ENCODE data around the gene STX5. TPM values are rescaled to one million over a fixed set of nuclear protein-coding genes. Genes with fewer than 3 reads are reported as not detected.
A peak's percentile ranks its signal among the peaks of the same experiment; 100 is the strongest.
"Not testable (repeated sequence)": the region's sequence is repeated elsewhere in the genome, so short reads cannot be mapped to it uniquely, and the experiment has no call there.

STX5 gene
- total RNA-seq, 1 donor from 2014 or later, result 55.8 TPM

- TF ChIP-seq, protein P1, sequence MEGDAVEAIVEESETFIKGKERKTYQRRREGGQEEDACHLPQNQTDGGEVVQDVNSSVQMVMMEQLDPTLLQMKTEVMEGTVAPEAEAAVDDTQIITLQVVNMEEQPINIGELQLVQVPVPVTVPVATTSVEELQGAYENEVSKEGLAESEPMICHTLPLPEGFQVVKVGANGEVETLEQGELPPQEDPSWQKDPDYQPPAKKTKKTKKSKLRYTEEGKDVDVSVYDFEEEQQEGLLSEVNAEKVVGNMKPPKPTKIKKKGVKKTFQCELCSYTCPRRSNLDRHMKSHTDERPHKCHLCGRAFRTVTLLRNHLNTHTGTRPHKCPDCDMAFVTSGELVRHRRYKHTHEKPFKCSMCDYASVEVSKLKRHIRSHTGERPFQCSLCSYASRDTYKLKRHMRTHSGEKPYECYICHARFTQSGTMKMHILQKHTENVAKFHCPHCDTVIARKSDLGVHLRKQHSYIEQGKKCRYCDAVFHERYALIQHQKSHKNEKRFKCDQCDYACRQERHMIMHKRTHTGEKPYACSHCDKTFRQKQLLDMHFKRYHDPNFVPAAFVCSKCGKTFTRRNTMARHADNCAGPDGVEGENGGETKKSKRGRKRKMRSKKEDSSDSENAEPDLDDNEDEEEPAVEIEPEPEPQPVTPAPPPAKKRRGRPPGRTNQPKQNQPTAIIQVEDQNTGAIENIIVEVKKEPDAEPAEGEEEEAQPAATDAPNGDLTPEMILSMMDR (IDR thresholded peaks at IDR 0.05; ENCODE audit: unreplicated experiment), result no peak
- Mint-ChIP-seq H3K4me1 (peaks cover 16% of the 10 kb centered on the region), H3K9me3 (no peaks in the 10 kb centered on the region), H3K27ac (no peak overlapping the region), H3K4me3 (no peak overlapping the region), H3K36me3 (peaks cover 5% of the 10 kb centered on the region), H3K27me3 (ENCODE audit: low read depth) (no peaks in the 10 kb centered on the region)
- no peak for DNase-seq (ENCODE audit: low spot score in 2 of 2, unreplicated experiment in 2 of 2)
Observed at GRCh38 chr11:62842171-62842741, 10.4 kb upstream of the STX5 start.

DNA sequence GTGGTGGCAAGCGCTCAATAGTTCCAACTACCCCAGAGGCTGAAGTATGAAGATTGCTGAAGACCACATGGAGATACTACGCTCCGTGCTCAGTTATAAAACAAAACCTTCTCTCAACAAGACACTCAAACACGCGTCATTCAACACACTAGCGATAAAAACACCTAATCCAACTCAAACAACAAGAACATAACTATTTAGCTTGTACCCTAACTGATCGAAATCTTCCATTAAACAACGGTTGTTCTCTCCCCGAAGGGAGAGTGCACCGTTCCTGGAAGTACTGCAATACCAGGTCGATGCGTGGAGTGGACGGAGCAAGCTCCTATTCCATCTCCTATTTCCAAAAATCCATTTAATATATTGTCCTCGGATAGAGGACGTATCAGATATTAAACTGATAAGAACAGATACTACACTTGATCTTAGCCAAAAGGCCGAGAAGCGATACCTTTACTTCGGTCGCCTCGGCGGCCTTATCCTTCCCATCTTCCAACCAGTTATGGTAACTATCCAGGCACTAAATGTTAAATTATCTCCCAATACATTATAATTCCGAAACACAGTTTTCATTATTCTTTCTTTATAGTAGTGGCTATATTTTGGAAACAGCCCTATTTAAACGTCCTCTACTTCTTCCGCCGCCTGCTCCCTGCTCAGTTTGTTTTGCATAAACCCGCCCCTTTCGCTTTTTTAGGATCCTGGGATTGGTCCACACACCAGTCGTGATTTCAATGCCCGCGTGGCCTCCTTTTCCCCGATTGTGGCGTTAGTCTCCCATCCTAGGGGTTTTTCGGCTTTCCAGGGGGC lies 9.7 kb upstream of the STX5 start:
- Mint-ChIP-seq H3K9me3 (no peaks in the 10 kb centered on the region), H3K4me3 (no peak overlapping the region), H3K36me3 (peaks cover 5% of the 10 kb centered on the region), H3K27ac (no peak overlapping the region), H3K4me1 (peaks cover 16% of the 10 kb centered on the region), H3K27me3 (ENCODE audit: low read depth) (no peaks in the 10 kb centered on the region)
- DNase-seq (ENCODE audit: low spot score in 2 of 2, unreplicated experiment in 2 of 2), result peak; percentile 68 to 82
- TF ChIP-seq, protein P1 (IDR thresholded peaks at IDR 0.05; ENCODE audit: unreplicated experiment), result no peak

DNA sequence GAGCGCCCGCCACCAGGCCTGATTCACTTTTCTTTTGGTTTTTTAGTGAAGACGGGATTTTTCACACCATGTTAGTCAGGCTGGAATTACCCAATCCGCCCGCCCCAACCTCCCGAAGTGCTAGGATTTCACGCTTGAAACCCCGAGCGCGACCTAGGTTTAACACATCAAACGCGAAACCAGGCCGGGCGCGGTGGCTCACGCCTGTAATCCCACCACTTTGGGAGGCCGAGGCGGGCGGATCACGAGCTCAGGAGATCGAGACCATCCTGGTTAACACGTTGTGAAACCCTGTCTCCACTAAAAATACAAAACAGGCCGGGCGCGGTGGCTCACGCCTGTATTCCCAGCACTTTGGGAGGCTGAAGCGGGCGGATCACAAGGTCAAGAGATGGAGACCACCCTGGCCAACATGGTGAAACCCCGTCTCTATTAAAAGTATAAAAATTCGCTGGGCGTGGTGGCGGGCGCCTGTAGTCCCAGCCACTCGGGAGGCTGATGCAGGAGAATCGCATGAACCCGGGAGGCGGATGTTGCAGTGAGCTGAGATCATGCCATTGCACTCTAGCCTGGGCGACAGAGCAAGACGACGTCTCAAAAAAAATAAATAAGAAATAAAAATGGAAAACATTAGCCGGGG lies 9.0 kb upstream of the STX5 start:
- not testable (repeated sequence) for H3K36me3 Mint-ChIP-seq; H3K27ac Mint-ChIP-seq; H3K9me3 Mint-ChIP-seq; H3K27me3 Mint-ChIP-seq (ENCODE audit: low read depth); H3K4me3 Mint-ChIP-seq
- peak in 1 of 2 experiments; percentile 69 for DNase-seq (ENCODE audit: low spot score in 2 of 2, unreplicated experiment in 2 of 2)
- H3K4me1 Mint-ChIP-seq, result peaks cover 16% of the 10 kb centered on the region

- DNase-seq (ENCODE audit: low spot score in 2 of 2, unreplicated experiment in 2 of 2), result peak; percentile 67 to 87
- Mint-ChIP-seq H3K4me1 (peaks cover 16% of the 10 kb centered on the region), H3K36me3 (peaks cover 10% of the 10 kb centered on the region), H3K4me3 (no peak within 1 kb of the TSS), H3K27ac (no peak within 1 kb of the TSS), H3K27me3 (ENCODE audit: low read depth) (no peaks in the 10 kb centered on the region), H3K9me3 (no peaks in the 10 kb centered on the region)
- TF ChIP-seq, protein P1 (IDR thresholded peaks at IDR 0.05; ENCODE audit: unreplicated experiment), result no peak
Observed at GRCh38 chr11:62839050-62839945, 7.4 kb upstream of the STX5 start, which contains the start of gene WDR74. TSS of gene WDR74 (minus strand) at chr11:62839590. CDS start at chr11:62839570, 20 bp downstream.

DNA sequence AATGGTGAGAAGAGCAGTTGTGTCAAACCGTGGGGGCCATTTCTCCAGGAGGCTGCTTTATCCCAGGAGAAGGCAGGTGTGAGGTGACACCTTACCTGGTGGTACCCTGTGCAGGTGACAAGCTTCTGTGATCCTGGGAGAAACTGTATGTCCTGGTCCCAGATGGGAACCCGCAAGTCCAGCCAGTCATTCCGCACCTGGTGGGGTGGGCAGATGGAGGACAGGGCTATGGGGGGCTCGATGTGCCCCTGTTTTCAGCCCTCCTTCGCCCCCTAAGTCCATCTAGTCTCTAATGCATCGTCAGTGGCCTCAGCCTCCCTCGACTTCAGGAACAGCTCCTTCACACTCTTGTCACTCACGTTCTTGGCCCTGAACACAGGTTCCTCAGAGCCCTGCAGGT lies 3.5 kb upstream of the STX5 start:
- DNase-seq (ENCODE audit: low spot score in 2 of 2, unreplicated experiment in 2 of 2), result no peak
- TF ChIP-seq, protein P1 (IDR thresholded peaks at IDR 0.05; ENCODE audit: unreplicated experiment), result no peak
- Mint-ChIP-seq H3K4me3 (no peak overlapping the region), H3K4me1 (peaks cover 28% of the 10 kb centered on the region), H3K27ac (no peak overlapping the region), H3K27me3 (ENCODE audit: low read depth) (no peaks in the 10 kb centered on the region), H3K36me3 (peaks cover 10% of the 10 kb centered on the region), H3K9me3 (no peaks in the 10 kb centered on the region)

Measured in mesothelial cell of epicardium (in vitro differentiated cells).